HTR-8/SVneo (cell line): ENCODE measurements around the gene NOL9.
"Not testable (repeated sequence)": the region's sequence is repeated elsewhere in the genome, so short reads cannot be mapped to it uniquely, and the experiment has no call there.

Experiments used
- DNase-seq: peaks from one replicate; pipeline ENCODE4 v3.0.0; 2011; ENCODE audit warnings: low spot score, mixed read lengths; ENCODE audit not compliant: insufficient read length
- FAIRE-seq: peaks from 2 replicates; lab custom pipeline; 2011; peaks lifted over from hg19 to GRCh38; lab: Jason Lieb, UNC

Gene NOL9

GRCh38 chr1:6554031-6554906 is at the start of gene NOL9:
NOL9 (minus strand) TSS chr1:6554513; CDS start chr1:6554502, 11 bp downstream.
- FAIRE-seq: no peak
- DNase-seq: peak; percentile 93

GRCh38 chr1:6603238-6603914 is 49.1 kb upstream of the NOL9 start:
- no peak for DNase-seq
- FAIRE-seq: no peak

GRCh38 chr1:6602669-6603237 is 48.4 kb upstream of the NOL9 start, which contains the start of gene KLHL21:
KLHL21 (minus strand) TSS chr1:6602869; CDS start chr1:6602817, 52 bp downstream.
- FAIRE-seq (no peak), DNase-seq (peak; percentile 75)

GRCh38 chr1:6601923-6602668 is 47.8 kb upstream of the NOL9 start:
- DNase-seq (no peak), FAIRE-seq (peak; percentile 33)

GRCh38 chr1:6601049-6601922 is 47.0 kb upstream of the NOL9 start:
- FAIRE-seq: no peak
- DNase-seq: no peak

GRCh38 chr1:6600410-6601048 is 46.2 kb upstream of the NOL9 start:
- DNase-seq (no peak), FAIRE-seq (no peak)

GRCh38 chr1:6599991-6600390 is 45.7 kb upstream of the NOL9 start:
- not testable (repeated sequence) for DNase-seq, FAIRE-seq

GRCh38 chr1:6599141-6599975 is 45.0 kb upstream of the NOL9 start:
- FAIRE-seq (no peak), DNase-seq (no peak)

GRCh38 chr1:6597777-6598131 is 43.4 kb upstream of the NOL9 start:
- DNase-seq (no peak), FAIRE-seq (no peak)

GRCh38 chr1:6596886-6597776 is 42.8 kb upstream of the NOL9 start:
- no peak for FAIRE-seq
- no peak for DNase-seq

- FAIRE-seq: no peak
Observed at GRCh38 chr1:6596351-6596750, 42.0 kb upstream of the NOL9 start.

GRCh38 chr1:6594977-6595740 is 40.8 kb upstream of the NOL9 start:
- FAIRE-seq (no peak), DNase-seq (no peak)

More at GRCh38 chr1:6596351-6596750, 42.0 kb upstream of the NOL9 start:
- no peak for DNase-seq

GRCh38 chr1:6593810-6594209 is 39.5 kb upstream of the NOL9 start:
- DNase-seq: no peak
- FAIRE-seq: no peak

GRCh38 chr1:6592865-6593593 is 38.7 kb upstream of the NOL9 start:
- FAIRE-seq (no peak), DNase-seq (no peak)

- DNase-seq (no peak), FAIRE-seq (no peak)
Observed at GRCh38 chr1:6592441-6592840, 38.1 kb upstream of the NOL9 start.

GRCh38 chr1:6591644-6592043 is 37.3 kb upstream of the NOL9 start:
- DNase-seq: no peak
- FAIRE-seq: no peak
